TTC549 (cell line): ENCODE results near the gene ARID1B.
"Not testable (repeated sequence)": the region's sequence is repeated elsewhere in the genome, so short reads cannot be mapped to it uniquely, and the experiment has no call there.

Source experiments
- FAIRE-seq: peaks from 2 replicates; lab custom pipeline; 2012; peaks lifted over from hg19 to GRCh38; lab: Jason Lieb, UNC

Gene ARID1B

DNA sequence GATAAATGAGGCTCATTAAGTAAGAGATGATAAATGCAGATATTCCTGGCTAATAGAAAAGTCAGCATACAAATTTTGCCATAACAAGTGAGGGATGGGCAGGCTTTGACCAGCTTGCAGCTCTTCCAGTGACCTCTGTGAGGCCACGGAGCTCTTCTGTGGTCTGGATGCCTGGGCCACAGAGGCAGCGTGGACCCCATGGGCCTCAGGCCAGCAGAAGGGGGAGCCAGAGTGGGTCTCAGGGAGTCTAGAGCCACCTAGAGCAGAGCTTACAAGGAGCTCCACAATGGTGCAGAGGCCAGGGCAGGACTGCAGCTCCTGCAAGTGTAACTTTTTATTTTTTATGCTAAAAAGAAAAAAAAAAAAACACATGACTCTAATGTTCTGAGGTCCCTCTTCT lies 165.1 kb downstream of the ARID1B start:
- FAIRE-seq: no peak

DNA sequence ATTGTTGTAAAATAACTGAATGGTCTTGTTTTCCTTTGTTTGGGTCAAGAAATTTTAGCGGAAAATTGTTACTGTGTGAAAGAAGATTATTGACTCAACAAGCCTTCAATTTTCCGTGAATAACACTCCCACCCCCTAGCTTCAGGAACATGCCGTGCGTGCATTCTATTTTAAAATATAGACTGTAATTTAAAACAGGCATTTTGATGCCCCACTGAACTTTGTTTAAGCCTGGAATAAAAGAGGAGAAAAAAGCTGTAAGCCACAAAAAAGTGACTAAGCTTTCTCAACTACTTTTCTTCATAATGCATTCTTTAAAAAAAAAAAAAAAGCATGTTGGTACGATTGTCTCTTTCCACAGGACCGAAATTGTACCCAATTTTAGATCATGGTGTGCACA lies 166.0 kb downstream of the ARID1B start:
- FAIRE-seq: no peak

DNA sequence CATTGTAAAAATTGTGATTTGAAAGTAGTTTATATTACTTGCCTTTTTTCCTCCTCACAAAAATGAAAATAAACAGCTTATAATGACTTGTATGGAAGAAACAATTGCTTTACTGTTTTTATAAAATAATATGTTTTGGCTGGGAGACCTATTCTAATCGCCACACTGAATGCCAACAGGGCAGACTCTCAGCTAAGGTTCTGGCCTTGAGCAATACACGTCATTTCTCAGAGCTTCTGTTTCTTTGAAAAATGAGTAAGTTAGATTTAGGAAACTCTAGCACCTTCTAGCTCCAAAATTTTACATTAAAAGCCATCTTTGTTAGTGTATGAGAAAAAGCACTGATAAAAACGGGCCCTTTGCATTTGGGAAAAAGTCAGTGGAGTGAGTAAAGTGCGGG lies 166.6 kb downstream of the ARID1B start:
- FAIRE-seq: no peak

DNA sequence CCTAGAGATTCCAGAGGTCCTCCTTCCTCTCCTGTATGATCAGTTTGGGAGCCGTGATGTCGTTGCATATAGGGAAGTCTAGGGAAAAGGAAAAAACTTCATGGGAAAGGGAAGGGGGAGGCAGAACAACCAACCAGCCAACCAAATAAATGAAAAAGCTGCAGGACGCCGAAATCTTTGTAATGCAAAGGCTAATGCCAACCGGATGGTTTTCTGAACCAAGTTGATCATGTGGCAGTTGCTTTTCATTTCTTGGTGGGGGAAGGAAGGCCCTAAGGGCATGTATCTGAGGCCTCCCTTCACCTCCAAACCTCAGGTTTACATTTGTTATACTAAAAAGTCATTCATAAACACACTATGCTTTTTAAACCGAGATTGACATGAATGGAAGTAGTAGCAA lies 167.2 kb downstream of the ARID1B start:
- FAIRE-seq: no peak

DNA sequence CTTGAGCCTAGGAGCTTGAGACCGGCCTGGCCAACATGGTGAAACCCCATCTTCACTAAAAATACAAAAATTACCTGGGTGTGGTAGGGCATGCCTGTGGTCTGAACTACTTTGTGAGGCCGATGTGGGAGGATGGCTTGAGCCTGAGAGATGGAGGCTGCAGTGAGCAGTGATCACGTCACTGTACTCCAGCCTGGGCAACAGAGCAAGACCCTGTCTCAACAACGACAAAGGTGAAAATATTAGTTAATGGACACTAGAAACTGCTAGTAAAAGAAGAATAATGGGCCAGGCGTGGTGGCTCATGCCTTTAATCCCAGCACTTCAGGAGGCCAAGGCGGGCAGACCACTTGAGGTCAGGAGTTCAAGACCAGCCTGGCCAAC lies 168.6 kb downstream of the ARID1B start:
- not testable (repeated sequence) for FAIRE-seq

DNA sequence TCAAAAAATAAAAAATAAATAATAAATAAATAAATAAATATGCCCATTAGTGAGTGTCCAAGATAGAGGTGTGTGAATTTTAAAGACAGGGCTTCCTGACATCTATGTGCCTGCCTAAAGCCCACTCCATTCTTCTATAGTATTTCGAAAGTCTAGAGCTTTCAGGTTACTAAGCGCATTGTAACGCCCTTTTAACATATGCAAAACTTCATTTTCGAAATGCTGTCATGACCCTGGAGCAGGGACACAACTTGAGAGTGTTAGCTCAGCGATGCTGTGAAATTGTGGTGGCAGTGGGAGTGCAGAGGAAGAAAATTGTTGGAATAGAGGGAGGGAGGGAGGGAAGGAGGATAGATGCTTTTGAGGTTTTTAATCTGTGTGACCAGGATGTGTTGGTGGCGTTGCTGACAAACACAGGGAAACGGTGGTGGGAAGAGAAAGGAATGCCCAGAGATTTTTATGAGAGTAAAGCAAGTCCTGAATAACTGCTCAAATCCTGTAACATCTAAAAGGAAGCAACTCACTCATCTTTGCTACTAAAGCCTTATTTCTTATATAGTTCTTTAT lies 169.3 kb downstream of the ARID1B start:
- FAIRE-seq: no peak

DNA sequence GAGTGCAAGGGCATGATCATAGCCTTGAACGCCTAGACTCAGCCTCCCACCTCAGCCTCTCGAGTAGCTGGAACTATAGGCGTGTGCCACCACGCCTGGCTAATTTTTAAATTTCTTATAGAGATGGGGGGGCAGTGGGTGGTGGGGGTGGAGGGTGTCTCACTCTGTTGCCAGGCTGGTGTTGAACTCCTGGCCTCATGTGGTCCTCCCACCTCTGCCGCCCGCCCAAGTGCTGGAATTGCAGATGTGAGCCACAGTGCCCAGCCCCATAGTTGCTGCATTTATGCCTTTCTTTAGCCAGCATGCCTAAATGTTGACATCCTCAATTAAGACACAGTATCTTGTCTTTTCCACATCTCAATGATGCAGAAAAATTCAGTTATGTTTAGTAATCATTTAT lies 171.1 kb downstream of the ARID1B start:
- no peak for FAIRE-seq

DNA sequence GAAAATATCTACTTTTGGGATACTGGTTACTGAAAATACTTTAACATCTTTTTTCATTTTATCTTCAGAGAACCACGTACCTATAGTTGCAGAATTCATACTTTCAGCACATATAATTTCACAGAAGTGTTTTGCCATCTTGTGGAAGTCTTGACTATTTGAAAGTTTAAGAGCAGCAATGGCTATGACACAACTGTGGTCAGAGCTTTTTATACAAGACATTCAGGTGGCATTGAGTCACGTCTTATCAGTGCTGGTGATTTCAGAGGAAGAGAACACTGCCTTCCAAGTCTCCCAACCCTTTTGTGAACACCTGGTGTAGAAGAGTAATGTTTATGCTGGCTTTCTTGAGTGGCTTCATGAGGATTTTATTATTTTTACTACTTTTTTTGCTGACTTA lies 171.6 kb downstream of the ARID1B start:
- FAIRE-seq: no peak

DNA sequence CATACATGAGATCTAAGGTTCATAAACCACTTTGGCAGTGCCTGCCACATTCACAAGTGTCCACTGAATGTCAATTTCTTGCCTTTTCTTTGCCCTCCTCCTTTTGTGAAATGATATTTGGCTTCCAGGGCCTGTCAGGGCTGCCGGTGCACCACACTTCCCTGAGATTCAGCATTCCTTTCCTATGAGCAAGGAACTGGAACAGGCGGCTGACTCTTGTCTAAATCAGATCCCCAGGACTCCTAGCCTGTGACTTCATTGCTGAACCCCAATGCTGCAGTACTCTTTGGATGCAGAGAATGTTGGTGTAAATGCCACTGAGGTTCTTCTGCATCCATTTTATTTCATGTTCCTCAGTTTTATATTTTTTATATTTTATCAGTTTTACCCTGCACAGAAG lies 172.2 kb downstream of the ARID1B start:
- FAIRE-seq: no peak

DNA sequence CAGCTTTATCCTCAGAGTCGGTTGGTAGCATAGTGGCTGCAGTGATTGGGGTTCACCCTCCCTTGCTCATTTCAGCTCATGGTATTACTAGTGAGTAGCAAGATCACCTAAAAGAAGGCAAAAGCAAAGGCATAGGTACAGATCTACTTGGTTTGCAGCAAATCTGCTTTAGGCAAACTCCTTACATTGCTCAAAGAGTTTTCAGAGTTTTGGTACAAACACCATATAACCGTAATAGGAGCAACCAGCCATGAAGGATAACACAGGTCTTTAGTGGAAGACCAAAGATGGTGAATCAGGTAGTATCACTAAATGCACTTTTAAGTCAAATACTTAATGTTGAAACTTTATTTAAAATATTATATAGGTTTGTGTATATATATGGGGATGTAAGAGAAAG lies 172.9 kb downstream of the ARID1B start:
- no peak for FAIRE-seq

DNA sequence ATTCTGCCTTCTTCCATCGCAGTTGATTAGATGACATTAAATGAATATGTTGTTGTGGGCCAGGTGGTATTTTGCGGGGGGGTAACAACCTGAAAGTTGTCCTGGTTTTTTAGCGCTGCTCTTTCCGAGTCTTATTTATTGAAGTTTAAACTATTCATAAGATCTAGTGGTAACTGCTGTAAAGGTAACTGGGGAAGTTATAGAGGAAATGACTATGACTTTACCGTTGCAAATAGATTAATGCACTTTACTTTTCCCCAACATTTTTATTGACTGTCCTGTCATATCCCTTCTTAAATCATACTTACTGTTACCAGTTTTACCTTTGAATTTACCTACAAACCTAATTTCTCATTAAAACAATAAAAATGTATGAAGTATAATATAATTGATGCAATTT lies 173.4 kb downstream of the ARID1B start:
- FAIRE-seq: no peak

DNA sequence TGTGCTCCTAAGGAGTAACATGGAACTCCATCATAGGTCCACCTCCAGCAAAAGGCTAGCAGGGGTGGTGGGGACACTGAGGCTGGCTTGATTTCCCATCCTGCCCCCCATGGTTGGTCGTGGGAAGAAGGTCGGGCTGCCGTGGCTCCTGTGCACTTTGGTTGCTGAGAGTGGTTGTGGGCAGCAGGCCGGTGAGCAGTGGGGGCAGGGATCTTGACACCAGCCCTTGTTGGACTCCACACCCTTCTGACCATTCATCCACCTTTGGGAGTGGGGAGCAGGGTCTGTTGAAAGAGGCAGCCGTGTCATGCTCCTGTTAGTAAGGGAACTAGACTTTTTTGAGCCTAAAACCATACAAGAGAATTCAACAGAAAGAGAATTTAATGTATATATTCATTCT lies 175.2 kb downstream of the ARID1B start:
- no peak for FAIRE-seq

DNA sequence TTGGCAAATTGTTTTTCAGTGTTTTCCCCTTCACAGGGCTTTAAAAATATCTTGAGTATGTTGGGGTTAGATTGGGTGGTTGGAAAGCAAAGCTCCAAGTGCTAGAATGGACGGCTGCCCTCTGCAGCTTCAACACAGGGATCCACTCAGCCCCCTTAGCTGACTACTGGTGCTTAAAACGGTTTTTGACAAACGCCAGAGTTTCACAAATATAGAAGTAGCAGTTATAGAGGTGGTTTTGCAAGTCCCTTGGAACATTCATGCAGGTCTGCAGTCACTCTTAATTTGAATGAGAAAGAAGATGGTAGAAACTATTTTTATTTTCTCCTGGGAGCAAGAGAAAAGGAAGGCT lies 175.9 kb downstream of the ARID1B start:
- FAIRE-seq: no peak

DNA sequence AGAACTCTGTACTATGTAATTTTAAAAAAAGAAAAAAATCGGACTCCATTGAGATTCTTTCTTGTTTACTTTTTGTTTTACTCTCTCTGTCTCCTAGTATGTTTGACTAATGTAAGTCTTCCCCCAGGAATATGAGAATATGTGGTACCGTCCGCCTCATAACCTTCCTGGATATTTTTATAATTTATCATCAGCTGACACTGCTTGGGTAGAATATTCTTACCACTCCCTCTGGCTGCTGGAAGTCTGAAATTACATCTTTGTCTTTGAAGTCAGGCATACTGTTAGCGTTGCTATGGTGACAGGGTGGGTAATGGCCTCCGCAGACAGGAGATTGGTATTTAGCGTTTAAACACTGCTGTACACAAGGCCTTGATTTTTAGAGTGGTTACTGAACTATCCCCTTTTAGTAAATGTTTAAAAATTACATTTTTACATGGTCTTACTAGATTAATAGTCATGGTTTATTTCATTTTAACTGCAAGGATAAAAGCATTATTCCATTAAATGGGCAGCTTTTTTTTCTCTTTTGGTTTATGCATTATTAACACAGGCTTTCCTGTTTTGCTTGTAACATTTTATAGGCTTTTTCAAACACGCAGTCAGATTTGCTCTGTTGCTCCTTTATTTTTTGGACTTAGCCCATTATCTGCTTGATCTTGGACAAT lies 176.4 kb downstream of the ARID1B start:
- no peak for FAIRE-seq

DNA sequence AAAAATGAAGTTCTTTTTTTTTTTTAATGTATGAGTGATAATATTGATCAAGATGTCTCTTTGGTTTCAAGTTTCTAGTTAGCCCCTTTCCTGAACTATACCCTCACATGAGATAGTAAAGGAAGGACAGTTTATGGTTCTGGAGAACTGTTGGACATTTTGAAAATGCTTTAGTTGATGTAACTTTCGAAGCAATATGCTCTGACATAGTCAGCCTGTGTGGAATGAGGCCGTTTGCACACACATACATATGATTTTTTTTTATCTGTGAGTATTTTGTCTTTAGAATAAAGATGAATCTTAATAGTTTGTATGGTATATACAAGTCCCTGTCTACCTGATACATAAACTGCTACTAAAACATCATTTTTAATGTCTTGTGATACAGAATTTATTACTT lies 177.0 kb downstream of the ARID1B start:
- FAIRE-seq: no peak

DNA sequence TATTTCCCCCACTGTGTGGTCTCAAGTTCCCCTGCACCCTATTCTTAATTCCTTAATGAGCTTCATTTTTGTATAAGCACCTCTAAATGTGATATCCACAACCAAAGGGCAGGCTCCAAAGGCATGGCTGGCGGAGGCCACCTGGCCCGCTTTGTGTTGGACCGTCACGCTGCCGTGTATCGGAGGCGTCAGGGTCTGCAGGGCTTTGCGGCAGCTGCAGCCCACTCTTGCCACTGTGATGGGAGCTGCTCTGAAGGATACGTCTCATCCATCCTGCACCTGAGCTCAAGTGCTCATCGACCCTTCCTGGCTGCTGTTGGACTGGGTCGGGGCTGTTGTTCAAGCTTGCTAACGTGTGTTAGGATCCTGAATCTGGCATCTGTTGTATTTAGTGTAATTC lies 177.6 kb downstream of the ARID1B start:
- no peak for FAIRE-seq

DNA sequence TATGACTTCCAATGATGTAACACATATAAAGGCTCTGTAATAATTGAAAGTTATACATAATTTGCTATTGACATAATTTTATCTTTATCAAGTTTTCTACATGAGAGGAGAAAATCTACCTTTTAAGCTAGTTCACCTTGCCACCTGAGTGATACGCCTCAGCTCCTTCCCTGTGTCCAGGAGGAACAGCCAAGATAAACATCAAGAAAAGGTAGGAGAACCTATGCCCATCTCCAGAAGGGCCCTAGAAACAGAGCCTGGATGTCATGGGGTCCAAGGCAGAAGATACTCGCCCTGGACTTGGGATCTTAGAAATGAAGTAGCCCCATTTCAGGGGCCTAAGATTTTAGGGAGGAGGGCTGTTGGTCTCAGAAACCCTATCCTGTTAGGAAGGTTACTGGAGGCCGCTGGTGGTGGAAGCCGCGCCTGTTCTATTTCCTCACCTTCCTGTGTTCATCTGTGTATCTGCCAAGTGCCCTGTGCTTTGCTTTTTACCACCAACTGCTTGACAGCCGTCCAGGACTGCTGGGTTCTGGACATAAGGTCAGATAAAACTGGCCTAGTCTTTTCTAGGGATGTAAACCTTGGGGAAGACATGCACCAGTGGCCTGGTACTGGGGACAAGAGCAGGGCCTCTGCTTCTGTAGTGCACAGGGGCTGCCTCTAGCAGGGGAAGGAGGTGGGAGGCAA lies 178.5 kb downstream of the ARID1B start:
- no peak for FAIRE-seq

DNA sequence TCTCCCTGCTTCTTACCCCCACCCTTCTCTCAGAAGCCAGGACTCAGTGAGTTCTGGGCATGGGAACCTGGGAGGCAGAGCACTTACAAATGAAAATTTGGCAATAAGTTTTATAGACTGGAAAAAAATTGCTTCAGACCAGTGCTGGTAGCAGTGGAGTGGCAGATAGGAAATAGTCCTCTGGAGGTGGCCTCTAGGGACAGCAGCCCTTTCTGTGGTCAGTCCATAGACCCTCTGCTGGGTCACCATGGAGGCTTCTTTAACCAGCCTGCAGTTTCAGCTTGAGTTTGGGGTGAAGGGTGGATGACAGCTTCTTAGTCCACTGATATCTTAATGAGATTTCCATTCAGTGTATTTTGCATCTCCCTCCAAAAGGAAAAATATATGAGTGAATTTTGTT lies 179.1 kb downstream of the ARID1B start:
- FAIRE-seq: no peak

DNA sequence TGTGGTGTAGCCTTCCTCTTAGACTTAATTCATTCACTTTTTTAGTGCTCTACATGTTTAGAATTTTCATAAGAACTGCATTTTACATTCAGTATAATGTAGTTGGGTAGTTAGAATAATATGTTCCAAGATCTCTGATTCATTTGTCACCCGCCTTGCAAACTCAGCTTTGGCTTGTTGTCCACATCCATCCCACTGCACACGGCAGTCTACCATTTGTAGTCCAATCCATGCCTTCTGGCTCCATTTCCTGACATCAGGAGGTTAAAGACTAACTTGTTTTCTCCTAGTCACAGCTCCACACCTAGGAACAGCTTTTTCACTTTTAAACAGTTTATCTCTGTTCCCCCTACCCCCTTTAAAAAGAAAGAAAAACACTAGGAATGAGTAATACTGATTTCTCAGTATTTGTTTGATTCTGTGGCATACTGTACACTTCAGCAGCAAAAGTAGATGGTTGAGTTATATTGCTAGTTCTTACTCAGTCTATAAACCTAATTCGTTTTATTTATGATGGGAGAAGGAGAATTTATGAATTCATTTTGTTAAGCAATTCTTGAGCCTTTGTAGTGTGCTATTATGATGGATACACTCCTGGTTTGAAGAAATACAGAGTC lies 180.9 kb downstream of the ARID1B start:
- no peak for FAIRE-seq

DNA sequence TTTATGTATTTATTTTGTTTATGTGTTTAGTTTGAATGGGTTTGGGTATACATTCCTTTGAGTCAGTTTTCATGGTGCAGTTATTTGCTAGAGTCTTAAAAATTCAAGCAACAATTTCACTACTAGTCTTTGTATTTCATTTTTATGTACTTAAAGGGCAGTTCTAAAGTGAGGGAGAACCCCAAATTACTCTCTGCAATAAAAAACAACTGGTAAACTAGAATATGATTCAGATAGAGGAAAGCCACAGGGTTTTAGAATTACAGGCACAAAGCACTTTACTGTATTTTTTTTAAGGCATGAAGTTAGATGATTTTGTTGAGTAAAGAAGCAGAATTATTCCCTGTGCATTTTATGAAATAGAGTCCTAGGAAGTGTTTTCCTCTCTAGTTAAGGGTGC lies 183.3 kb downstream of the ARID1B start:
- FAIRE-seq: no peak

DNA sequence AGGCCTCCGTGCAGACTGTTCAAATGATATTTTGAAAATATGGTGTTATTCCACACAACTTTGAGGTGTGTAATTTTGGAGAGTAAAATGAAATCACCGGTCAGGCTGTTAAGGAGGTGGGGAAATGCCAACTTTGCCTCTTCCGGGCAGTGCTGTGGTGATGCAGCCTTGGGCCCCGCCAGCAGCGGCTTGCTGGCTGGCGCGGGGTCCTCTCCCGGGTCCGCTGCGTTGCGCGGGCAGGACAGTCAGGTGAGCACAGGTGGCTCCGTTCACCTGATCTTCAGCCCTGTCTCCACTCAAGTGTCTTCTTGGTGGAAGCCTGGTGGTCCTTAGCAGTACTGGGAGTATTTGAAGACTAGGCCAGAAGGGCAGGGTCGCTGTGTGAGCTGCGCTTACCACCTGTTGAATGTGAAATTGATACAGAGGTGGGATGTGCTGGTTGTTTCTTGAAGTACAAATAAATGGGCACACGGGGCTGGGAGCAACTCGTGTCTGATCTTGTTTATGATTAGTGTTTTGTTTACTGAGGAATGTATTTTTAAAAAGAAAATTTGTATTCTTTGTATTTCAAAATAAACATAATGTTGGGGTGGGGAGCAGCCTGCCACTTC lies 184.2 kb downstream of the ARID1B start:
- no peak for FAIRE-seq

DNA sequence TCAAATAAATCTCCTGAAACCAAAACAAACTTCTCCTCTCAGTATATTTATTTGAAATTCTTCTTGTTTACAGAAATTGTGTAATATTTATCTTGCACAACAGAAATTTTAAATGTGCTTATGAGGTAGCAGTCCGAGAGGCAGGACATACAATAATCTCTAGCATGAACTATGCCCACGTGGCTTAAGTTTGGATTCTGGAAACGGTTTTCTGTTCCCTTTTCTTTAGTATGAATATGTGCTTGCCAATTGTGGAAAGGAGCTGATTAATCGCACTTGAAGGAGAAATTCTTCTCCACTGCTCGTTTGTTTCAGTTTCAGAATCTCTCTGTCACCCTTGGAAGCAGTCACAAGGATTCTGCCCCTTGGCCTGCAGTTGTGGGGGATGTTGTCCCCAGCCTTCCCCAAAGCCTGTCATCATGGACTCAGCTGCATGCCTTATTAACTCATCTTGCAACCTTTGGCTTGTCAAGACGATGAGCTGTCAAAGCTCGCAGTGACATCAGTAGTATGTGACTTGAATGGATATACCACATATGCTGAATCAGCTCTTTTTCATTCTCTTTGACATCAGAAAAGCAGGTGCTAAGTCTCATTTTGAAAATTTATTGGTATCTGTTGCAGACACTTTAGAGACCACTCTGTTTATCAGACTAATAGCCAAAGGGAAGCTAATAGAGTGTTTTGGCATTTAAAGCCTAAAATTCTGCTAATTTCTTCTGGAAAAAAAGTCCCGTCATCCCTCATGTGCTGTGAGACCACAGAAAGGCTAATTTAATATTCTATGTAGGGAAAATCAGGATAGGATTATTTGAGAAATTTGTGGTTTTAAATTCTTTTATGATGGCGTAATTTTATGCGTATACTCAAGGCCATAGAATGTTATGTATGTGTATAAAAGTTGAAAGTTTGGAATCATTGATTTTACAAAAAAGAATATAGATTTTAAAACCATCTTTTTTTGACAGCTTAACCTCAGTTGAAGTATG lies 186.8 kb downstream of the ARID1B start:
- no peak for FAIRE-seq
